Neural cell (in vitro differentiated cells): ENCODE results near the gene DOHH. TPM values are rescaled to one million over a fixed set of nuclear protein-coding genes. Genes with fewer than 3 reads are reported as not detected.

Experiments
- H2AFZ ChIP-seq: fragments of 200-600, 300-800 bp; sonication (generic), shearing (Covaris generic); 2 replicates; pipeline ENCODE4 v1.6.0; 2014; ENCODE audit warnings: low read depth, mild to moderate bottlenecking, antibody characterized with exemption, low read length, moderate library complexity
- H3F3A ChIP-seq: fragments of 200-600 bp; shearing (Covaris generic); 2 replicates; pipeline ENCODE4 v1.6.1; 2016; ENCODE audit warnings: mild to moderate bottlenecking, moderate library complexity, mixed read lengths, antibody characterized with exemption, low read length; ENCODE audit not compliant: insufficient read depth, poor library complexity, severe bottlenecking
- H3K27ac ChIP-seq: fragments of 200-600, 300-800 bp; sonication (generic), shearing (Covaris generic); 2 replicates; pipeline ENCODE4 v1.5.1; 2014; ENCODE audit warnings: mild to moderate bottlenecking, low read length, moderate library complexity
- H3K27me3 ChIP-seq: fragments of 300-800, 200-600 bp; sonication (generic), shearing (Covaris generic); 2 replicates; pipeline ENCODE4 v1.6.0; 2014; ENCODE audit warnings: mild to moderate bottlenecking, low read depth, low read length, moderate library complexity; ENCODE audit not compliant: insufficient read depth
- H3K36me3 ChIP-seq: fragments of 300-800, 200-600 bp; sonication (generic), shearing (Covaris generic); 2 replicates; pipeline ENCODE4 v1.5.1; 2014; ENCODE audit warnings: mild to moderate bottlenecking, antibody characterized with exemption, low read length, moderate library complexity; ENCODE audit not compliant: insufficient read depth
- H3K4me2 ChIP-seq: fragments of 300-800, 200-600 bp; sonication (generic), shearing (Covaris generic); 2 replicates; pipeline ENCODE4 v1.6.0; 2014; ENCODE audit warnings: mild to moderate bottlenecking, low read length
- H3K4me3 ChIP-seq: fragments of 300-800, 200-600 bp; sonication (generic), shearing (Covaris generic); 2 replicates; pipeline ENCODE4 v1.5.1; 2014; ENCODE audit warnings: mild to moderate bottlenecking, low read length, moderate library complexity
- H3K79me2 ChIP-seq: fragments of 200-600 bp; shearing (Covaris generic); replicated peaks from 2 replicates; pipeline ENCODE4 v1.6.0; 2014; ENCODE audit warnings: mild to moderate bottlenecking, low read length, moderate library complexity; ENCODE audit not compliant: insufficient read depth
- H3K9ac ChIP-seq: fragments of 300-800, 200-600 bp; sonication (generic), shearing (Covaris generic); 2 replicates; pipeline ENCODE4 v1.6.1; 2016; ENCODE audit warnings: mild to moderate bottlenecking, low read length, mixed read lengths
- H3K9me2 ChIP-seq: fragments of 200-600 bp; shearing (Covaris generic); 2 replicates; pipeline ENCODE4 v1.6.1; 2016; ENCODE audit warnings: mild to moderate bottlenecking, low read length, mixed read lengths; ENCODE audit not compliant: insufficient read depth
- H3K9me3 ChIP-seq: fragments of 200-600, 300-800 bp; sonication (generic), shearing (Covaris generic); 2 replicates; pipeline ENCODE4 v1.6.1; 2016; ENCODE audit warnings: mild to moderate bottlenecking, mixed run types, low read length, moderate library complexity, mixed read lengths
- H4K20me1 ChIP-seq: fragments of 200-600 bp; shearing (Covaris generic); 2 replicates; pipeline ENCODE4 v1.6.1; 2016; ENCODE audit warnings: mild to moderate bottlenecking, mixed run types; ENCODE audit not compliant: insufficient read depth
- EP300 ChIP-seq: fragments of 450-650 bp; conservative IDR thresholded peaks from 2 replicates; pipeline ENCODE4 v1.6.1; 2014; ENCODE audit warnings: antibody characterized with exemption, mild to moderate bottlenecking, moderate library complexity; ENCODE audit not compliant: poor library complexity, severe bottlenecking
- EZH2 ChIP-seq: fragments of 200-600, 300-800 bp; shearing (Covaris generic), sonication (generic); IDR thresholded peaks from 2 replicates; pipeline ENCODE4 v1.6.1; 2014; ENCODE audit warnings: antibody characterized with exemption, low read length, borderline replicate concordance, mild to moderate bottlenecking; ENCODE audit not compliant: insufficient read depth, poor library complexity, severe bottlenecking
- MXI1 ChIP-seq: fragments of 450-650 bp; conservative IDR thresholded peaks from 2 replicates; pipeline ENCODE4 v1.6.1; 2014; ENCODE audit warnings: antibody characterized with exemption, mild to moderate bottlenecking; ENCODE audit not compliant: poor library complexity, severe bottlenecking
- POLR2AphosphoS5 ChIP-seq: IDR thresholded peaks from 2 replicates; pipeline ENCODE4 v1.6.1; 2012
- RAD21 ChIP-seq: fragments of 450-650 bp; conservative IDR thresholded peaks from 2 replicates; pipeline ENCODE4 v1.6.1; 2014; ENCODE audit warnings: antibody characterized with exemption, mild to moderate bottlenecking, moderate library complexity
- SMC3 ChIP-seq: fragments of 450-650 bp; conservative IDR thresholded peaks from 2 replicates; pipeline ENCODE4 v1.6.1; 2014; ENCODE audit warnings: antibody characterized with exemption, mild to moderate bottlenecking, moderate library complexity; ENCODE audit not compliant: poor library complexity
- TAF1 ChIP-seq: IDR thresholded peaks from 2 replicates; pipeline ENCODE4 v1.6.1; 2012; ENCODE audit warnings: low read depth
- polyA plus RNA-seq: library from polyadenylated mRNA; depleted of rRNA; stranded (reverse); fragments of >200 nt; gene quantifications from 2 replicates; pipeline ENCODE4 v1.2.3, GENCODE V29; 2014
- TF ChIP-seq, protein P1 (sequence below): IDR thresholded peaks from 2 replicates; pipeline ENCODE4 v1.6.1; 2012; ENCODE audit warnings: borderline replicate concordance
- TF ChIP-seq, protein P2 (sequence below): fragments of 450-650 bp; IDR thresholded peaks from 2 replicates; pipeline ENCODE4 v1.5.1; 2014; ENCODE audit warnings: antibody characterized with exemption, mild to moderate bottlenecking, moderate library complexity; ENCODE audit not compliant: poor library complexity, severe bottlenecking

Gene DOHH
- polyA plus RNA-seq, 1 donor from 2014 or later = 20.3 TPM

DNA sequence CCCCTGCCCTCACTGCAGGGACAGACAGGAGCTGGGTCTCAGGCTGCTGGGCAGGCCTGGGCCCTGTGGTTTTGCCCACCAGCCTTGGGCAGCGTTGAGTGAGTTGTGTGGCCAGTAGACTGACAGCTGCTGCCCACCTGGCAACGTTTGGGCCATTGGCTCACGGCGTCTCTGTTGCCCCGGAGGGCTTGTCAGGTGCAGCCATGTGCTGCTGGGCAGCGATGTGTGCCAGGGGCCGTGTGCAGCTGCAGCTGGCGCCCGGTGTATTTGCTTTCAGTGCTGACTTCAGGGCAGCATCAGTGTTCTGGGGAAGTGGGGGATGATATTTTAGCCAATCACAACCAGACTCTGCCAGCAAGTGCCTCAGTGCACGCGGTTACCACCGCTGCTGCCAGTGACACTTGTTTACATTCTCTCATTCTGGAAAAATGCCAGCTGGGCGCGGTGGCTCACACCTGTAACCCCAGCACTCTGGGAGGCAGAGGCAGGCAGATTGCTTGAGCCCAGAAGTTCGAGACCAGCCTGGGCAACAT is 16.3 kb upstream of the DOHH start:
- Histone ChIP-seq H3K4me3 (no peak overlapping the region), H3F3A (no peaks in the 10 kb centered on the region), H3K36me3 (no peaks in the 10 kb centered on the region), H3K9ac (no peak overlapping the region), H3K27me3 (no peaks in the 10 kb centered on the region), H2AFZ (no peak overlapping the region), H4K20me1 (peaks cover 22% of the 10 kb centered on the region), H3K27ac (no peak overlapping the region), H3K4me2 (no peak overlapping the region), H3K79me2 (peaks cover 46% of the 10 kb centered on the region), H3K9me2 (no peaks in the 10 kb centered on the region), H3K9me3 (no peaks in the 10 kb centered on the region)
- TF ChIP-seq EZH2 (no peak), TAF1 (no peak), POLR2AphosphoS5 (no peak), MXI1 (no peak), EP300 (no peak), SMC3 (no peak), RAD21 (no peak)
- TF ChIP-seq, protein P1, sequence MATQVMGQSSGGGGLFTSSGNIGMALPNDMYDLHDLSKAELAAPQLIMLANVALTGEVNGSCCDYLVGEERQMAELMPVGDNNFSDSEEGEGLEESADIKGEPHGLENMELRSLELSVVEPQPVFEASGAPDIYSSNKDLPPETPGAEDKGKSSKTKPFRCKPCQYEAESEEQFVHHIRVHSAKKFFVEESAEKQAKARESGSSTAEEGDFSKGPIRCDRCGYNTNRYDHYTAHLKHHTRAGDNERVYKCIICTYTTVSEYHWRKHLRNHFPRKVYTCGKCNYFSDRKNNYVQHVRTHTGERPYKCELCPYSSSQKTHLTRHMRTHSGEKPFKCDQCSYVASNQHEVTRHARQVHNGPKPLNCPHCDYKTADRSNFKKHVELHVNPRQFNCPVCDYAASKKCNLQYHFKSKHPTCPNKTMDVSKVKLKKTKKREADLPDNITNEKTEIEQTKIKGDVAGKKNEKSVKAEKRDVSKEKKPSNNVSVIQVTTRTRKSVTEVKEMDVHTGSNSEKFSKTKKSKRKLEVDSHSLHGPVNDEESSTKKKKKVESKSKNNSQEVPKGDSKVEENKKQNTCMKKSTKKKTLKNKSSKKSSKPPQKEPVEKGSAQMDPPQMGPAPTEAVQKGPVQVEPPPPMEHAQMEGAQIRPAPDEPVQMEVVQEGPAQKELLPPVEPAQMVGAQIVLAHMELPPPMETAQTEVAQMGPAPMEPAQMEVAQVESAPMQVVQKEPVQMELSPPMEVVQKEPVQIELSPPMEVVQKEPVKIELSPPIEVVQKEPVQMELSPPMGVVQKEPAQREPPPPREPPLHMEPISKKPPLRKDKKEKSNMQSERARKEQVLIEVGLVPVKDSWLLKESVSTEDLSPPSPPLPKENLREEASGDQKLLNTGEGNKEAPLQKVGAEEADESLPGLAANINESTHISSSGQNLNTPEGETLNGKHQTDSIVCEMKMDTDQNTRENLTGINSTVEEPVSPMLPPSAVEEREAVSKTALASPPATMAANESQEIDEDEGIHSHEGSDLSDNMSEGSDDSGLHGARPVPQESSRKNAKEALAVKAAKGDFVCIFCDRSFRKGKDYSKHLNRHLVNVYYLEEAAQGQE = no peak
- TF ChIP-seq, protein P2, sequence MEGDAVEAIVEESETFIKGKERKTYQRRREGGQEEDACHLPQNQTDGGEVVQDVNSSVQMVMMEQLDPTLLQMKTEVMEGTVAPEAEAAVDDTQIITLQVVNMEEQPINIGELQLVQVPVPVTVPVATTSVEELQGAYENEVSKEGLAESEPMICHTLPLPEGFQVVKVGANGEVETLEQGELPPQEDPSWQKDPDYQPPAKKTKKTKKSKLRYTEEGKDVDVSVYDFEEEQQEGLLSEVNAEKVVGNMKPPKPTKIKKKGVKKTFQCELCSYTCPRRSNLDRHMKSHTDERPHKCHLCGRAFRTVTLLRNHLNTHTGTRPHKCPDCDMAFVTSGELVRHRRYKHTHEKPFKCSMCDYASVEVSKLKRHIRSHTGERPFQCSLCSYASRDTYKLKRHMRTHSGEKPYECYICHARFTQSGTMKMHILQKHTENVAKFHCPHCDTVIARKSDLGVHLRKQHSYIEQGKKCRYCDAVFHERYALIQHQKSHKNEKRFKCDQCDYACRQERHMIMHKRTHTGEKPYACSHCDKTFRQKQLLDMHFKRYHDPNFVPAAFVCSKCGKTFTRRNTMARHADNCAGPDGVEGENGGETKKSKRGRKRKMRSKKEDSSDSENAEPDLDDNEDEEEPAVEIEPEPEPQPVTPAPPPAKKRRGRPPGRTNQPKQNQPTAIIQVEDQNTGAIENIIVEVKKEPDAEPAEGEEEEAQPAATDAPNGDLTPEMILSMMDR = no peak

DNA sequence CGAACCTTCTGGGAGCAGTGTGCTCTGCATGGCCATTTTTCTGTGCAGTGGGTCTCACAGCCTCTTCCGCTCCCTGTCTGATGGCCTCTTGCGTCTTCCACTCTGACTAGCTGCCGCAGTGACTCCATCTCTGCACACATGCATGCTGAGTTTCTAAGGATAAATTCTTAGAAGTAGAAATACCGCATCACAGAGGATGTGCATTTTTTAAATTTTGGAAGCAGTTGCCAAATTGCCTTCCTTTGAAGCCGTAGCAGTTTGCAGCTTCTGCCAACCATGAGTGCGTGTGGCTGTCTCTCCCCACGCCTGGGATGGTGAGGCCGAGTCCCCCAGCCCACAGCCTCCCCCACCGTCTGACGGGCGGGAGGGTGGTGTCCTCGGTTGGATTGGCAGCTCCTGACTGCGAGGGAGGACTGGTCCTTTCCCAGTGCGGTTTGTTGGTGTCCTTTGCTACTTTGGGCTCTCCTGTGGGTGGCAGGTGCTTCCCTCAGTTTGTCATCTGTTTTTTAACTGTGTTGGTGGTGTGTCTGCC is 15.5 kb upstream of the DOHH start:
- Histone ChIP-seq H3K36me3 (no peaks in the 10 kb centered on the region), H3K4me2 (no peak overlapping the region), H3F3A (no peaks in the 10 kb centered on the region), H3K79me2 (peaks cover 53% of the 10 kb centered on the region), H3K4me3 (no peak overlapping the region), H2AFZ (no peak overlapping the region), H3K27me3 (no peaks in the 10 kb centered on the region), H3K9me3 (no peaks in the 10 kb centered on the region), H3K9ac (no peak overlapping the region), H3K27ac (no peak overlapping the region), H4K20me1 (peaks cover 28% of the 10 kb centered on the region), H3K9me2 (no peaks in the 10 kb centered on the region)
- no peak for TF ChIP-seq RAD21
- TF ChIP-seq SMC3 = no peak
- TF ChIP-seq, protein P2 = no peak
- TF ChIP-seq EZH2 = no peak
- no peak for TF ChIP-seq EP300
- no peak for TF ChIP-seq MXI1
- TF ChIP-seq, protein P1 = no peak
- no peak for TF ChIP-seq TAF1
- TF ChIP-seq POLR2AphosphoS5 = no peak
